ENCODE data around the gene ATG14. TPM values are rescaled to one million over a fixed set of nuclear protein-coding genes. Genes with fewer than 3 reads are reported as not detected.

Gene ATG14
- total and polyA plus RNA-seq, 2 donors (not counting 1 experiment from before 2014, with no cell fraction given): 7.2 to 15.5 TPM

DNA sequence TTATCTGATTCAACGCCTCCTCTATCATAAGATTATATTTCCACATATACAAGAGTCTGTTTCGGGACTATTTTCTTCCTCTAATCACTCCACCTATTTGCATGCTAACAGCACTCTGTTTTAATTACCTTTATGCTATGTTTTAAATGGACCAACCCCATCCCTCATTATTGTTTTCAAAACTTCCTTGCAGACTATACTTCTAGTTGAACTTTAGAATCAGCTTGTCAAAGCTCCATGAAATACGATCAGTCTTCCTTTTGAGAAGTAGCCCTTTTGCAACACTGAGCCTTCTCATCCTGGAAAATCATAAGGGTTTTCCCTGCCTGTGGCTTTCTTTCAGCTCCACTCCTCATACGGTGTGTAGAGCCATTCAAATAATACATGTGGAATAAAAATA, 36.9 kb downstream of the ATG14 start:
- H3K27me3 Mint-ChIP-seq: no peaks in the 10 kb centered on the region
- H3K4me1 Mint-ChIP-seq: peaks cover 8% of the 10 kb centered on the region
- TF ChIP-seq EZH2 (IDR thresholded peaks at IDR 0.05; ENCODE audit: borderline replicate concordance, insufficient read depth, low read depth, low read length, poor library complexity, severe bottlenecking): no peak
- TF ChIP-seq, protein P1, sequence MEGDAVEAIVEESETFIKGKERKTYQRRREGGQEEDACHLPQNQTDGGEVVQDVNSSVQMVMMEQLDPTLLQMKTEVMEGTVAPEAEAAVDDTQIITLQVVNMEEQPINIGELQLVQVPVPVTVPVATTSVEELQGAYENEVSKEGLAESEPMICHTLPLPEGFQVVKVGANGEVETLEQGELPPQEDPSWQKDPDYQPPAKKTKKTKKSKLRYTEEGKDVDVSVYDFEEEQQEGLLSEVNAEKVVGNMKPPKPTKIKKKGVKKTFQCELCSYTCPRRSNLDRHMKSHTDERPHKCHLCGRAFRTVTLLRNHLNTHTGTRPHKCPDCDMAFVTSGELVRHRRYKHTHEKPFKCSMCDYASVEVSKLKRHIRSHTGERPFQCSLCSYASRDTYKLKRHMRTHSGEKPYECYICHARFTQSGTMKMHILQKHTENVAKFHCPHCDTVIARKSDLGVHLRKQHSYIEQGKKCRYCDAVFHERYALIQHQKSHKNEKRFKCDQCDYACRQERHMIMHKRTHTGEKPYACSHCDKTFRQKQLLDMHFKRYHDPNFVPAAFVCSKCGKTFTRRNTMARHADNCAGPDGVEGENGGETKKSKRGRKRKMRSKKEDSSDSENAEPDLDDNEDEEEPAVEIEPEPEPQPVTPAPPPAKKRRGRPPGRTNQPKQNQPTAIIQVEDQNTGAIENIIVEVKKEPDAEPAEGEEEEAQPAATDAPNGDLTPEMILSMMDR (IDR thresholded peaks at IDR 0.05): no peak
- Histone ChIP-seq H3K9ac (ENCODE audit: low read length) (no peak overlapping the region), H3K4me1 (ENCODE audit: control insufficient read depth in 2 of 2, insufficient read depth in 2 of 2, low read length in 2 of 2) (no peaks in the 10 kb centered on the region), H3K79me2 (ENCODE audit: control insufficient read depth, insufficient read depth, low read length) (no peaks in the 10 kb centered on the region), H3K27ac (ENCODE audit: low read length in 2 of 2) (no peak overlapping the region), H3K4me3 (ENCODE audit: control extremely low read depth in 1 of 5, extremely low read depth in 1 of 5, insufficient read depth in 1 of 5, low read depth in 2 of 5, low read length in 4 of 5) (no peak overlapping the region), H4K20me1 (ENCODE audit: control insufficient read depth, insufficient read depth, low read length, poor library complexity, severe bottlenecking) (no peaks in the 10 kb centered on the region), H3K27me3 (replicated peaks in 1 of 4; ENCODE audit: control extremely low read depth in 1 of 4, control insufficient read depth in 3 of 4, insufficient read depth in 4 of 4, low read length in 3 of 4) (no peaks in the 10 kb centered on the region), H3K4me2 (replicated peaks; ENCODE audit: low read depth, low read length, poor library complexity, severe bottlenecking) (no peak overlapping the region), H2AFZ (ENCODE audit: insufficient read depth, low read depth, low read length, poor library complexity, severe bottlenecking) (no peak overlapping the region), H3K9me3 (ENCODE audit: control extremely low read depth in 1 of 3, control insufficient read depth in 2 of 3, insufficient read depth in 1 of 3, low read length in 2 of 3) (no peaks in the 10 kb centered on the region), H3K36me3 (replicated peaks in 1 of 2; ENCODE audit: control extremely low read depth in 1 of 2, control insufficient read depth in 1 of 2, extremely low read depth in 1 of 2, insufficient read depth in 2 of 2, low read length in 1 of 2) (peaks cover 12 to 52% of the 10 kb centered on the region in 2 experiments)
- ChIA-PET CTCF (interaction anchor here (0.5 kb wide), 1 partner anchor 60 kb away, joined by 3 read pairs; no protein-coding TSS in a partner anchor), POLR2A (no interaction called here)
- 65% methylated on average over 2 of the region's 4 CpGs for WGBS (ENCODE audit: insufficient coverage)
- DNase-seq: no peak
- ATAC-seq (ENCODE audit: low read depth): no peak
- intact Hi-C loops (cut with micrococcal nuclease): no loop called here
- H3K4me3 Mint-ChIP-seq: no peak overlapping the region
- H3K9me3 Mint-ChIP-seq (ENCODE audit: insufficient read depth): no peaks in the 10 kb centered on the region
- no peak overlapping the region for H3K27ac Mint-ChIP-seq

- no CpG with 5 or more reads among the region's 5 CpGs for WGBS (ENCODE audit: insufficient coverage)
- H3K9me3 ChIP-seq (ENCODE audit: control extremely low read depth in 1 of 3, control insufficient read depth in 2 of 3, insufficient read depth in 1 of 3, low read length in 2 of 3): no peaks in the 10 kb centered on the region
- intact Hi-C loops (cut with micrococcal nuclease): no loop called here
- no peaks in the 10 kb centered on the region for H3K79me2 ChIP-seq (ENCODE audit: control insufficient read depth, insufficient read depth, low read length)
- no peak overlapping the region for H3K4me3 ChIP-seq (ENCODE audit: control extremely low read depth in 1 of 5, extremely low read depth in 1 of 5, insufficient read depth in 1 of 5, low read depth in 2 of 5, low read length in 4 of 5)
- H2AFZ ChIP-seq (ENCODE audit: insufficient read depth, low read depth, low read length, poor library complexity, severe bottlenecking): no peak overlapping the region
- Mint-ChIP-seq H3K4me1 (peaks cover 8% of the 10 kb centered on the region), H3K9me3 (ENCODE audit: insufficient read depth) (no peaks in the 10 kb centered on the region), H3K27ac (no peak overlapping the region), H3K4me3 (no peak overlapping the region), H3K27me3 (no peaks in the 10 kb centered on the region)
- H3K27me3 ChIP-seq (replicated peaks in 1 of 4; ENCODE audit: control extremely low read depth in 1 of 4, control insufficient read depth in 3 of 4, insufficient read depth in 4 of 4, low read length in 3 of 4): no peaks in the 10 kb centered on the region
- no peak for TF ChIP-seq EZH2 (IDR thresholded peaks at IDR 0.05; ENCODE audit: borderline replicate concordance, insufficient read depth, low read depth, low read length, poor library complexity, severe bottlenecking)
- TF ChIP-seq, protein P1 (IDR thresholded peaks at IDR 0.05): no peak
- no peaks in the 10 kb centered on the region for H4K20me1 ChIP-seq (ENCODE audit: control insufficient read depth, insufficient read depth, low read length, poor library complexity, severe bottlenecking)
- ATAC-seq (ENCODE audit: low read depth): no peak
- H3K27ac ChIP-seq (ENCODE audit: low read length in 2 of 2): no peak overlapping the region
- CTCF ChIA-PET: interaction anchor here (0.5 to 1.1 kb wide), 2 partner anchors 61 to 104 kb away, joined by 3 to 4 read pairs; no protein-coding TSS in a partner anchor
- no peaks in the 10 kb centered on the region for H3K4me1 ChIP-seq (ENCODE audit: control insufficient read depth in 2 of 2, insufficient read depth in 2 of 2, low read length in 2 of 2)
- DNase-seq: no peak
- POLR2A ChIA-PET: no interaction called here
- peaks cover 12 to 52% of the 10 kb centered on the region in 2 experiments for H3K36me3 ChIP-seq (replicated peaks in 1 of 2; ENCODE audit: control extremely low read depth in 1 of 2, control insufficient read depth in 1 of 2, extremely low read depth in 1 of 2, insufficient read depth in 2 of 2, low read length in 1 of 2)
- H3K9ac ChIP-seq (ENCODE audit: low read length): no peak overlapping the region
- H3K4me2 ChIP-seq (replicated peaks; ENCODE audit: low read depth, low read length, poor library complexity, severe bottlenecking): no peak overlapping the region
Measured at GRCh38 chr14:55373784-55374705, 37.6 kb downstream of the ATG14 start.
